Lower leg skin (tissue), 4 donors: ENCODE data around the gene EEF1B2. TPM values are rescaled to one million over a fixed set of nuclear protein-coding genes. Genes with fewer than 3 reads are reported as not detected.
A peak's percentile ranks its signal among the peaks of the same experiment; 100 is the strongest.
"Not testable (repeated sequence)": the region's sequence is repeated elsewhere in the genome, so short reads cannot be mapped to it uniquely, and the experiment has no call there.

Source experiments
- DNase-seq, 2 donors: peaks; one replicate each; pipeline ENCODE4 v3.0.0-alpha.2; 2019; ENCODE audit warnings: low spot score in 2 of 2
- H3K4me3 ChIP-seq: fragments of 200-600 bp; sonication (generic); 2 replicates; pipeline ENCODE4 v1.5.1; 2017; ENCODE audit warnings: mild to moderate bottlenecking, low read depth; ENCODE audit not compliant: poor library complexity, severe bottlenecking
- CTCF ChIP-seq, 3 donors: fragments of 450-650 bp; IDR thresholded peaks; one replicate each; pipeline ENCODE4 v1.5.1; 2016; ENCODE audit warnings: antibody characterized with exemption in 3 of 3, mild to moderate bottlenecking in 3 of 3, moderate library complexity in 2 of 3
- POLR2A ChIP-seq, 2 donors: fragments of 450-650 bp; IDR thresholded peaks; one replicate each; pipeline ENCODE4 v1.6.1; 2016 to 2017; ENCODE audit warnings: antibody characterized with exemption in 2 of 2, mild to moderate bottlenecking in 1 of 2, moderate library complexity in 1 of 2
- WGBS, 2 donors: methylation state at CpG; one replicate each; pipeline ENCODE4 v1.1.5; 2018; 5-methylcytosine and 5-hydroxymethylcytosine counted together
- intact Hi-C: fragments of 100-400 bp; cut with DNase I; formaldehyde crosslinking; loops from one replicate; pipeline ENCODE4 v1.15.0; 2023; ENCODE audit warnings: low total_unique reads
- total RNA-seq, 4 donors: library from RNA; depleted of rRNA; stranded (reverse); fragments of >200 nt; gene quantifications; one replicate each; pipeline ENCODE4 v1.1.0, GENCODE V29; 2016

Gene EEF1B2
- total RNA-seq, 4 donors from 2014 or later: 483 to 986 (median 575) TPM

- TF ChIP-seq CTCF (IDR thresholded peaks at IDR 0.05) (no peak), POLR2A (IDR thresholded peaks at IDR 0.05) (no peak)
- H3K4me3 ChIP-seq: no peak overlapping the region
- intact Hi-C loops: no loop called here
- WGBS, 2 donors: 100% methylated on average over 1 of the region's 1 CpG
- DNase-seq: no peak
Measured at GRCh38 chr2:206150168-206150567, 9.5 kb upstream of the EEF1B2 start.

GRCh38 chr2:206150631-206151030 lies 9.1 kb upstream of the EEF1B2 start:
- DNase-seq: no peak
- intact Hi-C loops: no loop called here
- TF ChIP-seq CTCF (IDR thresholded peaks at IDR 0.05) (no peak), POLR2A (IDR thresholded peaks at IDR 0.05) (no peak)
- whole genome bisulfite sequencing, 2 donors: 77 to 85% methylated on average over 4 of the region's 4 CpGs
- no peak overlapping the region for H3K4me3 ChIP-seq

DNA sequence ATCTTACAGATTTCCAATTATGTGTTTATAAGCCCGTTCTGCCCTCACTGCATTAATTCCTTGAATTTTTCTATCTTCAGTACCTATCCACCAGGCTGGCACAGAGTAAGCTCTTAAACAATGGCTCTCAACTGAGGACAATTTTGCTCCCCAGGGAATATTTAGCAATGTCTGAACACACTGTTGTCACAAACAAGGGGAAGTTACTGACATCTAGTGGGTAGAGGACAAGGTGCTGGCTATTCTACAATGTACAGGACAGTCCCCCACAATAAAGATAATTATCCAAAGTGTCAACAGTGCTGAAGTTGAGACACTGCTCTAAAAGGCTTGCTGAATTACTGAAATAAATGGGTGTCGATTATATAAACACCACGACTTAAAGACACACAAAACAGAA lies 5.5 kb upstream of the EEF1B2 start:
- 92 to 93% methylated on average over 3 of the region's 3 CpGs for WGBS, 2 donors
- intact Hi-C loops: no loop called here
- TF ChIP-seq POLR2A (IDR thresholded peaks at IDR 0.05) (no peak), CTCF (IDR thresholded peaks at IDR 0.05) (no peak)
- H3K4me3 ChIP-seq: no peak overlapping the region
- no peak for DNase-seq

DNA sequence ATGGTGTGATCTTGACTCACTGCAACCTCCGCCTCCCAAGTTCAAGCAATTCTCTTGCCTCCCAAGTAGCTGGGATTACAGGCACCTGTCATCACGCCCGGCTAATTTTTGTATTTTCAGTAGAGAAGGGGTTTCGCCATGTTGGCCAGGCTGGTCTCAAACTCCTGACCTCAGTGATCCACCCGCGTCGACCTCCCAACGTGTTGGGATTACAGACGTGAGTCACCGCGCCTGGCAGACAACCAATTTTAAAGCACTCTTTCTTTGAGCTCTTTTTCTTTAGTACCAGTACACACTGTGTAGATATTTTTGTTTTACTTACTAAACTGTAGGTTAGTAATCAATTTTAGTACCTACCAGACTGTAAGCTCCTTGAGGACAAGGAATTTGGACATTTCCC lies 2.7 kb upstream of the EEF1B2 start:
- DNase-seq, intact Hi-C loops, H3K4me3 ChIP-seq: not testable (repeated sequence)
- 76 to 86% methylated on average over 11 of the region's 11 CpGs for WGBS, 2 donors

DNA sequence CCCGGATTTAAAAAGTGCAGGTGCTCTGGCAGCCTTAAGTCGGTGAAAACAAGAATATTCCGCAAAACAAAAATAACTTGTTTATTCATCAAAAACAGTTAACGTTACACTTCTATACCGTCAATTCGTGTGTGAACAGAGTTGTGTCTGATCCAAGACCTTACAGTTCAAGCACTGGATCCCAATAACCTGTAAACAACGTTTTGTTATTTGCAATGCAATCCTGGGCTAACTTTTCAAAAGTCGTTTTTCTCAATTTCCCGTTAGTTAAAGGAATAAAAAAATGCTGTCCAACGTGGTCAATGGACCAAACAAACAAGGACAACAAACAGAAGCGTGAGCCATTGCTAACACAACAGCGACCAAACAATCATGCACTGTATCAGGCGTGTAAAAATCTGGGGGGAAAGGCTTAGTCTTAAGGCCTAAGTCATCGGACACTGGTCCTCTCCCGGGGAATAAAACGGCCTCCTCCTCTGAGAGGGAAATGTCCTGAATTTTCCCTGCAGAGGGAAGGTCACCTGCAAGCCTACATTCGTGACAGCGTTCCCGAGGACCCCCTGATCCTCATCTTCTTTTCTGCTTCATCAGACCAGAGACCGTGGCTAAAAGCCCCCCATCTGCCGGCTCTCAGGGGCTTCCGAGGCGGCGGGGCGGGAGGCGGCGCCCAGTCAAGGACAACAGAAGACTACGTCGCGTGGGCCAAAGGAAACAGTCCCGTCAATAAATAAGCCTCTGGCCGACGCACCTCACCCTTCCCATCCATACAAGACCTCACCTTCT lies 941 bp upstream of the EEF1B2 start:
- H3K4me3 ChIP-seq: peak overlapping the region; percentile 74
- intact Hi-C loops: no loop called here
- no peak for DNase-seq
- WGBS, 2 donors: 0 to 1% methylated on average over 33 of the region's 33 CpGs
- TF ChIP-seq POLR2A (IDR thresholded peaks at IDR 0.05) (no peak), CTCF (IDR thresholded peaks at IDR 0.05) (no peak)

DNA sequence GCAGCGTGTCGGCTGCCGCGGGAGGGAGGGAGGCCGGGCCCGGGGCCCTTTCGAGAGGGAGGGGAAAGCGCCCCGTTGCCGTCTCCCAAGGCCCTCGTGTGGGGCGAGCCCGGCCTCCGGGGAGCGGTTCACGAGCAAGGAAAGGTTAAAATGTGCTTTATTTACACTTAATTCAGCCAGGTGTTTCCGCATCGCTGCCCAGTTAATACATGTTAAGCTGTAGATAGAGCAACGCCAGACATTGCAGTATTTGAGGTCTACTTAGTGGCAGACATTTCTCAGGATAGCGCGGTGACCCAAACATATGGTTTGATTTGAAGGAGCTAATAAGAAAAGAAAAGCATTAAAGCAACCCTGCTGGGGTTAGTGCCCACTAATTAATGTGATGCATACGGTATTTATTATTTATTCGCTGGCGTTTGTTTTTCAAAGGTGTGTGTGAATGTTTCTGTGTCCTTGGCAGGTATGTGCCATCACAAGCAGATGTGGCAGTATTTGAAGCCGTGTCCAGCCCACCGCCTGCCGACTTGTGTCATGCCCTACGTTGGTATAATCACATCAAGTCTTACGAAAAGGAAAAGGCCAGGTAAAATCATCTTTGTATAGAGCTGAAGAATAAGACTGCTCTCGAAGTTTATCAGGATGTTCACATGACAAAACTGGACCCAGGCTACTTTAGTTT lies 571 bp downstream of the EEF1B2 start:
- TF ChIP-seq CTCF (IDR thresholded peaks at IDR 0.05): no peak
- TF ChIP-seq POLR2A (IDR thresholded peaks at IDR 0.05): no peak
- no peak for DNase-seq
- 5 to 7% methylated on average over 29 to 30 of the region's 30 CpGs for WGBS, 2 donors
- peak overlapping the region; percentile 63 for H3K4me3 ChIP-seq
- intact Hi-C loops: loop anchor here (5.0 kb wide), 1 partner anchor 97 kb away; no protein-coding TSS in a partner anchor
